HG02642 (cell line): Measurements from ENCODE around the gene ARHGAP40.

Source experiments
- ATAC-seq: cut with Tn5 transposase; IDR thresholded peaks from one replicate; pipeline ENCODE4 v1.9.1; 2021; ENCODE audit warnings: mild to moderate bottlenecking; ENCODE audit not compliant: unreplicated experiment, poor library complexity

ARHGAP40 gene

DNA sequence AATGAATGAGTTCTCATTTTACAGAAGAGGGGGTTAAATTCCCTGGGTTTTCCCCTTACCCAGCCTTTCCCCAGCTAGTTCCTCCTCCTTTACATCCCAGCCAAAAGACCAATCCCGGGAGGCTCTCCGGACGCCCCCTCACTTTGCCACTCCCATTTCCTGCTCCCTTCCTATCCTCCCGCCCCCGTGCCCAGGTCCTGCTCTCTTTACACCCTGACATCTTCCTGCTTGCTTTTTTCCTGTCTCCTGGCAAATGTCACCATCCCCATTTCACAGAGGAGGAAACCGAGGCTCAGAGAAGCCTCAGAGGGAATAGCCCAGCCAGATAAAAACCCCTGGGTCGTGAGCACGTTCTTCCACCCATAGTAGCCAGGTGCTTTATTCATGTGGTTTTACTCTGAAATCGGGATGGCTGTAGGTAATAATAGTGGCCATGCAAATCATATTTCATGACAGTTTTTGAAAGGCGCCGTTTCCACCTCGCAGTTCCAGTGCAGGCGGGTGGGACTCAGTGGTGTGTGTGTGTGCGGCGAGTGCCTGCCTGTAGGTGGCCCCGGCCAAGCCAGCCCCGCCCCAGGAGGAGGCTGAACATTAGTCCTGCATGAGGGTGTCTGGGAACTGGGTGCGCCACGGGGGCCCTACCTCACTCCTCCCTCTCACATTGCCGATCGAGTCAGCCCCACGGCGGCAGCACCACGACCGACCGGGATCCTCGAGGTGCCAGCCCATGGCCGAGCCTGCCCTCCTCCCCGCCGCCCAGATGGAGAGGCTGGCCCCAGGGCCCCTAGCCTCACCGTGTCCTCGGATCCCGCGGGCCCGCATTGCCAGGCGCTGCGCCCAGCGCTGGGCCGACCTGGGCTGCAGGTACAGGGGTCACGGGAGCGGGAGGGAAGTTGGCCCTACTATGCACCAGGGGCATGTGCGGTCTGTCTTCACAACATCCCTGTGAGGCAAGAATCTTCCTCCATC is at the start of gene ARHGAP40:
Gene ARHGAP40, plus strand, starts transcription at position 594 of the 969 bp plus-strand sequence.
- ATAC-seq = no peak

GRCh38 chr20:38554986-38555385 is 46.6 kb upstream of the ARHGAP40 start:
- no peak for ATAC-seq

DNA sequence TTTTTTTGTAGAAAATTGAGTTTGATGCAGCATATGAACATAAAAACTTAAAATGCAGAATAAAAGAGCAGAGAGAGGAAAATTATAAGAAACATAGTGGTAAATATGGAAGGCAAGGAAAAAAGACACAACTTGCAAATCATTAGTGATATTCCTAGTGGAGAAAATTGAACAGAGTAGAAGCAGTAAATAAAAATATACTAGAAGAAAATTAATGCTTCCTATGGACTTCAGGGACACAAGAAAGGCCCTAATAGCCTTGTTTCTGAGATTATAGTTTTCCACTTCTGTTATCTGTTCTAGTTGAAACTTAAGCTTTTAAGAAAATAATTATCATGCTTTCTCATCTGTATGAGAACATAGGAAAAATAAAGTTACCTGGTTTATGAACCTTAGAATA is 46.2 kb upstream of the ARHGAP40 start:
- no peak for ATAC-seq

DNA sequence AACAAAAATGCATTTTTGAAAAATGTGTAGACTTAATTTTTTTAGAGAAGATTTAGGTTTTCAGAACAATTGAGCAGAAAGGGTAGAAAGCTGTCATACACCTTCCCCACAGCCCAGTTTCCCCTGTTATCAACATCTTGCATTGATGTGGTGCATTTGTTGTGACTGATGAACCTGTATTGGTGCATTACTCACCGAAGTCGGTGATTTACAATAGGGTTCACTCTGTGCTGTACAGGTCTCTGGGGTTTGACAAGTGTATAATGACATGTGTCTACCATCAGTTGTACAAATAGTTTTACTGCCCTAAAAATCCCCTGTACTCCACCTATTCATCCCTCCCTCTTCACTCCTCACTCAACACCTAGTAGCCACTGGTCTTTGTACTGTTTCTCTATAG is 44.4 kb upstream of the ARHGAP40 start:
- no peak for ATAC-seq

DNA sequence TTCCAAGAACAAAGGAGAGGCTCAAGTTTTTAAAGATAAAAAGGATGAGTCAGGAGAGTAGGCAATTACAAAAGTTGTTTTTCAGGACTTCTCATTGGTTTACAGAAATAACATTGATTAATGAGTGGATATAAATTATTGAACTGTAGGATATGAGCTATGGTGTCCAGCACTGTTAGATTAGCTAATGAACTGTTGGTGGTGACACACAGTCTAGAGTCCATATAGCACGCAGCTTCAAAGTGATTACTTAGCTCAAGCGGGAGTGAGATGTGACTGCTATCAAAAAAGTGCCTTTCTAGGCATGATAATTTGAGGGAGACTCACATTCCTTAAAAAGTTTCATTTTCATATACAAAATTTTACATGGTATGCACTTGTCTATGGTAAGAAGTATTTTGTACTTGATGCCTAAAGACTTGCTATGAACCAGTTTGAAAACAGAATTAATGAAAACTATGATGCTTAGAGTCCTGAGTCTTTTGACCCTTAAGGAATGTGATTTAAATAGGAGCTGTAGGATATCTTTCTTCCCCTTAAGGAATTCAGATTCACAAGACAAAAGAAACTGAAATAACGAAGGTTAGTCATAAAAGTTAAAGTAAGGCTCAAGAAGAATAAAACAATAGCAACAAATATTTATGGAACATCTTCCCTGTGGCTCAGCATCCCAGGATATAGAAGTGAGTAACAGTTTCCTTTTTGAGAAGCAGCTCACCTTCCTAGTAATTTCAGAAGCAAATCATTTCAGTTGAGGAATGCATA is 42.8 kb upstream of the ARHGAP40 start:
- no peak for ATAC-seq

DNA sequence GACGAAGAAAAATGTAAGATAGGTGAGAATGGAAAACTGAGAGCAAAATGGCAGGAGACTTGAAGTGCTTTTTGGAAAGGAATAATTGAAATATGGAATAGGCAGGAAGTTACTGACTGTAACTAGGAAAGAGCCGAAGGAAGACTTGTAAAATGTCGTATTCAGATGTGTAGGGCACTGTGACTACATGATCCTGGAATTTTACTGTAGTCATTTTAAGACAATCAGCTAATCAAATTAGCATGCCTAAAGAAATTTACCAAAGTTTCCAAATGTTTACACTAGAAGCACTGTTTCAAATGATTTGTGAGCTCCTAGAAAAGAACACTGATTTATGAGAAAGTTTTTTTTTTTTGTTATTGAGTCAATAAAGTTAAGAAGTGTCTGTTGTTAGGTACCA is 41.8 kb upstream of the ARHGAP40 start:
- ATAC-seq = no peak

DNA sequence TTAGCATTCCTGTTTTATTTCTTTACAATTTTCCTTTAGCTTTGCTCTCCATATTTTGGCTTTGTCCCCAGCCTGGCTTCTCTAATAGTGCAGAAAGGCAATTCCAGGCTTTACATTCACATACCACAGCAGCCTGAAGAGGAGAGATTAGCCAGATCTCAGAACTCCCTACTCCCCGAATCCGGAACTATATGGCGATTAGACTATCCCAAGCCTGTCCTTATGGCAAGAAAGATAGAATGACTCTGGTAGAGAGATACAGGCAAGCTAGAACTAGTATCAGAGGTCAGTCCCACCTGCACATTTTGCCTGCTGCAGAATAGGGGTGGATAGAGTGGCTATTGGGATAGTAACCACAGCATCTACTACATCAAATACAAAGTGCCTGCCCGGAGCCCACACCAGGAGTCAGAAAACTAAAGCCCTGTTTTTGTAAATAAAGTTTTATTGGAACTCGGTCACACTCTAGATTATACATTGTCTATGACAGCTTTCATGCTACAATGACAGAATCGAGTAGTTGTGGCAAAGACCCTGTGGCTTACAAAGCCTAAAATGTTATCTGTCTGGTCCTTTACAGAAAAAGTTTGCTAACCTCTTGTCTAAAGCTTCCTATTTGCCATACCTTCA is 37.7 kb upstream of the ARHGAP40 start:
- no peak for ATAC-seq

DNA sequence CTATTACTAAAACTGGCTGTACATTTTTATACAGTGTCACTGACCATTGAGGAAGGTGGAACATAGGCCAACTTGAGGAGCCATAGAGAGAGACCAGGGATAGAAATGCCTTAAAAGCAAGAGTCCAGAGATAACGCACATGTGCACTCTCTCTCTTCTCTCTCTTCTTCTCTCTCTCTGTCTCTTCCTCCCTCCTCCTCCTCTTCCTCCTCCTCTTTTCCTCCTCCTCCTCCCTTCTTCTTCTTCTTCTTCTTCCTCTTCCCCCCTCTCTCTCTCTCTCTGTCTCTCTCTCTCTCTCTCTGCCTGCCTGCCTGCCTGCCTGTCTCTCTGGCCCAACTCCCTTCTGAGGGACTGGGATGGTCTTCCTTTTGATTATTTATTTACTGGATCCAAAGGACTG is 36.9 kb upstream of the ARHGAP40 start:
- no peak for ATAC-seq

GRCh38 chr20:38566036-38566598 is 35.5 kb upstream of the ARHGAP40 start:
- no peak for ATAC-seq

DNA sequence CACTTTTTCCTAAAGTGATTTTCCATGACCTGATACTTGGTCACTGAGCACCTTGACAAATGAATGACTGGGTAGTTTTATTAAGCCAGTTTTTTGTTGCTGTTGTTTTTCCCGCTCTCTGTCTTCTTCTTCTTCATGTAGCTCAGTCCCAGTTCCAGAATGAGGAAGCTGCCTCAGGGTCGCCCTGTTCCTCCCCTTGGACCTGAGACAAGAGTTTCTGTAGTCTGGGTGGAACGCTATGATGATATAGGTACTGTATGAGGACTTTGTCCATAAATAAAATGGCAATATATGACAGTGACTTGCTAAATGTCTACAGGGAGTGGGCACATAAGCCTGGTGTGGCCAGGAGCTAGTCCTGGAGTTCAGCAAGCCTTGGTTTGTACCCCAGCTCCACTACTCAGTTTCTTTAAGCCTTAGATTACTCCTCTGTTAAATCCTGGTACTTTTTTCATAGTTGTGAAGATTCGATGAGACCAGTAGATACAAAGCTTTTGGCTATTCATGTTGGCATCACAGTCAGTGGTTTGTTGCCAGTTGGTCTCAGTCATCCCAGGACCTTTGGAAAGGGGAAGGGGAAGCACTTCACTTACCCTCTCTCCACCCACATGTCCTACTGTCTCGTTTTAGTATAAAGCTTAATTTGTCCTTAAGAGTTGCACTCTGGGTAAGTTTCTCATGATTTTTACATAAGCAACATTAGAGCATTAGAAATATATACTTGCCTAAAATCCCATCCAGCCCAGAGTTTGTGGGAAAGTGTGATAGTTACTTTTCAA is 31.7 kb upstream of the ARHGAP40 start:
- no peak for ATAC-seq

GRCh38 chr20:38573413-38573812 is 28.2 kb upstream of the ARHGAP40 start:
- no peak for ATAC-seq

- ATAC-seq = no peak
Measured at GRCh38 chr20:38579219-38579910, 22.2 kb upstream of the ARHGAP40 start.

GRCh38 chr20:38579921-38580320 is 21.7 kb upstream of the ARHGAP40 start:
- no peak for ATAC-seq

GRCh38 chr20:38581013-38581412 is 20.6 kb upstream of the ARHGAP40 start, which contains the start of gene ADIG:
ADIG (plus strand) TSS chr20:38581197; CDS start chr20:38581251, 54 bp downstream.
- no peak for ATAC-seq

DNA sequence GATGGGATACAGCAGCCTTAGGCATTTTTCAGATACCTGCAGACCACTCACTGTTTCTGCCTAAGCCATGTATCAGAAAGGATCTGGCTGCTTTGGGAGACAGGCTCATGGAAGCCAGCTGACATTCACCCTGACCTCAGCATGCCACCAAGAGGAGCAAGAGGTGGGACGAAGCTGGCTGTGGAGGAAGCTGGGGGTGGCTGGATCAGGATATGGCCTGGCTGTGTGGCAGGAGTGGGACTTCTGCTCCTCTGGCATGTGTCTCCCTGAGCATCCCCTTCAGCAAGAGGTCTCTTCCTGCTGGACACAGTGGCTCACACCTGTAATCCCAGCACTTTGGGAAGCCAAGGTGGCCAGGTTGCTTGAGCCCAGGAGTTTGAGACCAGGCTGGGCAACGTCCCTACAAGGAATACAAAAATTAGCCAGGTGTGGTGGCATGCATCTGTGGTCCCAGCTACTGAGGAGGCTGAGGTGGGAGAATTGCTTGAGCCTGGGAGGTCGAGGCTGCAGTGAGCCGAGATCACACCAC is 19.7 kb upstream of the ARHGAP40 start:
- ATAC-seq = no peak

DNA sequence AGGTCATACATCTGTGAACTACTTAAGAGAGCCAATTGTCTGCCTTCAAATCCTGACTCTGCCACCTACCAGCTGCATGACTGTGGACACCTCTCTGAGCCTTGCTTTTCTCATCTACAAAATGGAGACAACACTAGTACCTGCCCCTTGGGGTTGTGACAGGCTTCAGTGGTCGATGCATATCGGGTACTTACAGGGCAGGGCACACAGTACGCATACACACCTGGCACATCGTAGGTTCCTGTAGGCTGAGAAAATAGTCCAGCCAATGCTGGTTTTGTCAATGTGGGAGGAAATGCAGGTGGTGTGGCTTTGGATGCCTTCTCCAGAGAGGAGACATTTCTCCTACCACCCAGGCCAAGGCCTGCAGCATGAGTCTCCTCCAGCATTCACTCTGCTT is 18.3 kb upstream of the ARHGAP40 start:
- ATAC-seq = no peak

GRCh38 chr20:38584099-38584763 is 17.4 kb upstream of the ARHGAP40 start:
- ATAC-seq = no peak

- no peak for ATAC-seq
Measured at GRCh38 chr20:38585404-38586180, 16.0 kb upstream of the ARHGAP40 start.
